Mesangial cell (primary cell): ENCODE results near the gene ENPP5. TPM values are rescaled to one million over a fixed set of nuclear protein-coding genes. Genes with fewer than 3 reads are reported as not detected.

ENCODE experiments used
- total RNA-seq: library from RNA; depleted of rRNA; stranded (reverse); fragments of >200 nt; gene quantifications from 2 replicates; pipeline ENCODE4 v1.2.3, GENCODE V29; 2015

Gene ENPP5, protein sequence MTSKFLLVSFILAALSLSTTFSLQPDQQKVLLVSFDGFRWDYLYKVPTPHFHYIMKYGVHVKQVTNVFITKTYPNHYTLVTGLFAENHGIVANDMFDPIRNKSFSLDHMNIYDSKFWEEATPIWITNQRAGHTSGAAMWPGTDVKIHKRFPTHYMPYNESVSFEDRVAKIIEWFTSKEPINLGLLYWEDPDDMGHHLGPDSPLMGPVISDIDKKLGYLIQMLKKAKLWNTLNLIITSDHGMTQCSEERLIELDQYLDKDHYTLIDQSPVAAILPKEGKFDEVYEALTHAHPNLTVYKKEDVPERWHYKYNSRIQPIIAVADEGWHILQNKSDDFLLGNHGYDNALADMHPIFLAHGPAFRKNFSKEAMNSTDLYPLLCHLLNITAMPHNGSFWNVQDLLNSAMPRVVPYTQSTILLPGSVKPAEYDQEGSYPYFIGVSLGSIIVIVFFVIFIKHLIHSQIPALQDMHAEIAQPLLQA
- total RNA-seq = 0.81 and 3.8 TPM in 2 replicates

DNA sequence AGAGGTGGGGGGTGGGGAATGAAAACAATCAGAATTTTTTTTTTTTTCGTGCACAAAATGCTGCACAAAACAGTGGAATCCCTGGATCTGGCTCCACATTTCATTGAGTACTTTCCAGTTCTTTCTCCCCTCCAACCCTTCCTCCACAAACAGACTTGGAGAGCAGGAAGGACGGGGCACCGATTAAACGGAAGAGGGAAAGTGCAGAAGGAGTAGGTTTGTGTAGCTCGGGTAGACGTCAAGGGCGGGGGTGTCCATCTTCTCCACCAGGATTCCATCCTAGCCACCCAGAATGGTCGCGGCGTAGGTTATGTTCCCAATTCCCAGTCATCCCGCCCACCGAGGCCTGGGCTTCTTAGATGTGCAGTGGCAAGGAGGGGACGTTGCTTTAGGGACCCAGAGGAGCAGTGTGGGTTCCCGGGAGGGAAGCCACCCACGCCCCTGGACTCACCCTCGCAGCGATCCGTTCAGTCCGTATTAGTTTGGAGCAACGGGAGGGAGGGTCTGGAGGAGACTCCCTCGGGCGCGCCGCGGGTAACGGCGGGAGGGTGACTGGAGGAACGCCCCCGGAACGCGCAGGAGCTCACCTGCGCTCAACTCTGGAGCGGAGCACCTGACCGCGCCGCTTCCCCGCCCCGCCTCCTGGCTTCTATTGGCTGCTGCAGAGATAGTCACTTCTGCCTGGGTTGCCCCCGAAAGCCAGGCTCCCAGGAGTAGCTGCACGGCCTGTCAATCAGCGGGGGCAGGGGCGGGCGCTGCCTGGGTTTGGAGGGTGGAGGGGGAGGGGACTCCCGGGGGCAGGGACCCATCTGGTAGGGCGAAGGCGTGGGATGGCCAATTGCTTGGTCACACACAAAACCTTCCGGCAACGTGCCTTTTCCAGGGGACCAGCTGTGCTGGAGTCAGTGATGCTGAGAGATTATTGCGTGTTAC, at the start of gene ENPP5:
Gene ENPP5, minus strand, starts transcription at position 624 of the 933 bp plus-strand sequence. CDS start 2,718 bp downstream, outside the sequence.

DNA sequence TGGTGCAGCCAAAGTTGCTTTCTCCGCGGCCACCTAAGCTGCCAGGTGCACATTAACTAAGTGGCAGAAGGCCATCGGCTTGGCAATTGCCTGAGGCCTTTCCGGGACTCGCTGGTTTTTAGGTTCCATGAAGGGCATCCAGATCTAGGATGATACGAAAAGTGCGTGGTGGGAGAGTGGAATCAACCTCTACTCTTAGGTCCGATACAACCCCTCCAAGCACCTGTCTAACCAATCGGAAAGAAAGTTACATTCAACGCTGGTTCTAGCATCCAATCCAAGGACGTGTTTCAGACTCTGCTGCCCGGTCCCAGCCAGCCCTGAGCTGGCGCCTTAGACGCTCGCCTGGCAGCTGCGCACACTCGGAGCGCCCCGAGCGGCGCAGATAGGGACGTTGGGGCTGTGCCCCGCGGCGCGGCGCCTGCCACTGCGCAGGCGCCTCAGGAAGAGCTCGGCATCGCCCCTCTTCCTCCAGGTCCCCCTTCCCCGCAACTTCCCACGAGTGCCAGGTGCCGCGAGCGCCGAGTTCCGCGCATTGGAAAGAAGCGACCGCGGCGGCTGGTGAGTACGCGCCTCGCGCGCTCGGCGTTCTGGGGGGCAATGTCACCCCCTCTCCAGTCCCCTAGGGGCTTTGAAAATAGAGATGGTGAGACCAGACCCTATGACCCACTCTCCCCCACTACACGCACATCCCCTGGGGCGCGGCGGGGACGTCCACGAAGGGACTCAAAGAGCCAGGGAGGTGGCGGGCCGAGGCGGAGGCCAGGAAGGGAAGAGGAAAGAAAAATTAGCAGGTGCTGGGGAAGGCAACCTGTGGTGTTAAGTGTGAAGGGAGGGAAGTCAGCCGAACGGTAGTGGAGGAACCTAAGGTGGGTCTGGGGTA, 40.9 kb downstream of the ENPP5 start, which contains the start of gene ENPP4:
Gene ENPP4, plus strand, starts transcription at position 361 of the 883 bp plus-strand sequence. CDS start 9,595 bp downstream, outside the sequence.

Other genes with a start within 250 kb of the ENPP5 start
- 0.49 and 2.8 TPM in 2 replicates for gene CLIC5, start 155.1 kb downstream of the ENPP5 start, total RNA-seq
- 4.2 and 5.8 TPM in 2 replicates for gene ENPP4, start 41.0 kb downstream of the ENPP5 start, total RNA-seq